Measurements from ENCODE around the gene RPN2.

The RPN2 gene

DNA sequence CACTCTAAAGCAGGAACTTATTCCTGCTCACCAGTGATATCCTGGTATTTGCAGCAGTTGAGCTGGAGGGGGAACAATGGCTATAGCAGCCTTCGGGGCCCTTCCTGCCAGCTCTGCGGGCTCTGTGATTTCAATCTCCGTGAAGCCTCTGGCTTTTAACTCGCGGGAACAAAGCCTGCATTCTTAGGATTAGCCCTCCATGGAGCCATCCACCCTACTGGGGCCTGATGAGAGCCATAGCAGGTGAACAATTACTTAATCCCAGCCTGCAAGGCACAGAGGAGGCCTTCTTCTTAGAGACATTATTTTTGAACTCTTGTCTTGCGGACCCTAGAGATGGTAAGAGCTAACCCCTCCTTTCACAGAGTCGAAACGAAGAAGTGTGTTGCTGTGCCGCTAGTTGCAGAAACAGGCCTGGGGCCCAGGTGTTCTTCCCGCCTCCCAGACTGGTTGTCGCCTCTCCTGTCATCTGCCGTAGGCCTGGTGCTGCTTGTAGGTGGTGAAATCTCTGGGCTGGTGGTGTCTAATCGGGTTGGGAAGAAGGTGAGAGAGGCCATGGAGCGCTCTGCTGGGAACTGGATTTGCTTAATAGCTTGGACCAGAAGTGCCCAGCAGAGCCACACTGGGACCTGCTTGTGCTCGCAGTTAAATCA is 72.8 kb downstream of the RPN2 start:
- H3K4me1 ChIP-seq (ENCODE audit: control insufficient read depth, insufficient read depth, low read length): no peaks in the 10 kb centered on the region
- no peak overlapping the region for H3K27ac ChIP-seq (ENCODE audit: low read length)
- no peaks in the 10 kb centered on the region for H3K36me3 ChIP-seq (ENCODE audit: control insufficient read depth in 2 of 2, insufficient read depth in 2 of 2, low read length in 2 of 2)
- no peak overlapping the region for H3K4me3 ChIP-seq (ENCODE audit: low read length in 2 of 2)
- H3K9ac ChIP-seq (ENCODE audit: low read length in 2 of 2): no peak overlapping the region
- no peaks in the 10 kb centered on the region for H3K27me3 ChIP-seq (ENCODE audit: control insufficient read depth in 1 of 2, insufficient read depth in 2 of 2, low read length in 2 of 2)
- no peaks in the 10 kb centered on the region for H3K9me3 ChIP-seq (ENCODE audit: control insufficient read depth in 2 of 2, low read length in 2 of 2)

DNA sequence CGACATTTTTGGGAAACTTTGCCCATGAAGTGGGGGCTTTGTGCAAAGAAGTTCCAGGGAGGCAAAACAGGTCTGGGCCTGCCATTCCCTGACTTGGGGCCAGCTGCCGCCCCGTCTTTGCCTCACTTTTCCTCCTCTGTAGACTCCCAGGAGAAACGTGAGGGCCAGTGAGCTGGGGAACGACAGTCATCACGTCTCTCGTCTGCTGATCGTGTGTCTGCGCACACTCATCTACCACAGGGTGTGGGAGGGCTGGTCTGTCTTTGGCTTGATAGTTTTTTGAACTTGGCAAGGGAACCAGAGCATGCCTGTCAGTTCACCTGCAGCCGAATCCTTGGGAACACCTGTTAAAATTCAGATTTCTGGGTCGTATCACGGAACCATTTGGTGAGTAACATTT is 74.0 kb downstream of the RPN2 start:
- Histone ChIP-seq H3K4me3 (ENCODE audit: low read length in 2 of 2) (no peak overlapping the region), H3K36me3 (ENCODE audit: control insufficient read depth in 2 of 2, insufficient read depth in 2 of 2, low read length in 2 of 2) (no peaks in the 10 kb centered on the region), H3K4me1 (ENCODE audit: control insufficient read depth, insufficient read depth, low read length) (no peaks in the 10 kb centered on the region), H3K27ac (ENCODE audit: low read length) (no peak overlapping the region), H3K9me3 (ENCODE audit: control insufficient read depth in 2 of 2, low read length in 2 of 2) (no peaks in the 10 kb centered on the region), H3K9ac (ENCODE audit: low read length in 2 of 2) (no peak overlapping the region), H3K27me3 (ENCODE audit: control insufficient read depth in 1 of 2, insufficient read depth in 2 of 2, low read length in 2 of 2) (no peaks in the 10 kb centered on the region)

- Histone ChIP-seq H3K27ac (ENCODE audit: low read length) (no peak overlapping the region), H3K36me3 (ENCODE audit: control insufficient read depth in 2 of 2, insufficient read depth in 2 of 2, low read length in 2 of 2) (no peaks in the 10 kb centered on the region), H3K4me3 (ENCODE audit: low read length in 2 of 2) (no peak overlapping the region), H3K9me3 (ENCODE audit: control insufficient read depth in 2 of 2, low read length in 2 of 2) (no peaks in the 10 kb centered on the region), H3K9ac (ENCODE audit: low read length in 2 of 2) (no peak overlapping the region), H3K4me1 (ENCODE audit: control insufficient read depth, insufficient read depth, low read length) (no peaks in the 10 kb centered on the region), H3K27me3 (ENCODE audit: control insufficient read depth in 1 of 2, insufficient read depth in 2 of 2, low read length in 2 of 2) (no peaks in the 10 kb centered on the region)
Measured at GRCh38 chr20:37254114-37254878, 75.2 kb downstream of the RPN2 start.

GRCh38 chr20:37256286-37256685 is 77.2 kb downstream of the RPN2 start:
- no peak overlapping the region for H3K4me3 ChIP-seq (ENCODE audit: low read length in 2 of 2)
- H3K27me3 ChIP-seq (ENCODE audit: control insufficient read depth in 1 of 2, insufficient read depth in 2 of 2, low read length in 2 of 2): no peaks in the 10 kb centered on the region
- H3K27ac ChIP-seq (ENCODE audit: low read length): no peak overlapping the region
- no peaks in the 10 kb centered on the region for H3K4me1 ChIP-seq (ENCODE audit: control insufficient read depth, insufficient read depth, low read length)
- H3K9me3 ChIP-seq (ENCODE audit: control insufficient read depth in 2 of 2, low read length in 2 of 2): no peaks in the 10 kb centered on the region
- H3K9ac ChIP-seq (ENCODE audit: low read length in 2 of 2): no peak overlapping the region
- H3K36me3 ChIP-seq (ENCODE audit: control insufficient read depth in 2 of 2, insufficient read depth in 2 of 2, low read length in 2 of 2): no peaks in the 10 kb centered on the region

GRCh38 chr20:37257530-37257929 is 78.4 kb downstream of the RPN2 start:
- Histone ChIP-seq H3K36me3 (ENCODE audit: control insufficient read depth in 2 of 2, insufficient read depth in 2 of 2, low read length in 2 of 2) (no peaks in the 10 kb centered on the region), H3K9ac (ENCODE audit: low read length in 2 of 2) (no peak overlapping the region), H3K4me1 (ENCODE audit: control insufficient read depth, insufficient read depth, low read length) (no peaks in the 10 kb centered on the region), H3K27me3 (ENCODE audit: control insufficient read depth in 1 of 2, insufficient read depth in 2 of 2, low read length in 2 of 2) (no peaks in the 10 kb centered on the region), H3K9me3 (ENCODE audit: control insufficient read depth in 2 of 2, low read length in 2 of 2) (no peaks in the 10 kb centered on the region), H3K27ac (ENCODE audit: low read length) (no peak overlapping the region), H3K4me3 (ENCODE audit: low read length in 2 of 2) (no peak overlapping the region)

GRCh38 chr20:37257988-37258387 is 78.9 kb downstream of the RPN2 start:
- no peaks in the 10 kb centered on the region for H3K9me3 ChIP-seq (ENCODE audit: control insufficient read depth in 2 of 2, low read length in 2 of 2)
- no peak overlapping the region for H3K27ac ChIP-seq (ENCODE audit: low read length)
- no peak overlapping the region for H3K4me3 ChIP-seq (ENCODE audit: low read length in 2 of 2)
- H3K9ac ChIP-seq (ENCODE audit: low read length in 2 of 2): no peak overlapping the region
- no peaks in the 10 kb centered on the region for H3K4me1 ChIP-seq (ENCODE audit: control insufficient read depth, insufficient read depth, low read length)
- no peaks in the 10 kb centered on the region for H3K27me3 ChIP-seq (ENCODE audit: control insufficient read depth in 1 of 2, insufficient read depth in 2 of 2, low read length in 2 of 2)
- no peaks in the 10 kb centered on the region for H3K36me3 ChIP-seq (ENCODE audit: control insufficient read depth in 2 of 2, insufficient read depth in 2 of 2, low read length in 2 of 2)

GRCh38 chr20:37259031-37259430 is 79.9 kb downstream of the RPN2 start:
- Histone ChIP-seq H3K4me3 (ENCODE audit: low read length in 2 of 2) (no peak overlapping the region), H3K9me3 (ENCODE audit: control insufficient read depth in 2 of 2, low read length in 2 of 2) (no peaks in the 10 kb centered on the region), H3K36me3 (ENCODE audit: control insufficient read depth in 2 of 2, insufficient read depth in 2 of 2, low read length in 2 of 2) (no peaks in the 10 kb centered on the region), H3K27ac (ENCODE audit: low read length) (no peak overlapping the region), H3K4me1 (ENCODE audit: control insufficient read depth, insufficient read depth, low read length) (peaks cover 2% of the 10 kb centered on the region), H3K27me3 (ENCODE audit: control insufficient read depth in 1 of 2, insufficient read depth in 2 of 2, low read length in 2 of 2) (no peaks in the 10 kb centered on the region), H3K9ac (ENCODE audit: low read length in 2 of 2) (no peak overlapping the region)

GRCh38 chr20:37259865-37260264 is 80.7 kb downstream of the RPN2 start:
- Histone ChIP-seq H3K27me3 (ENCODE audit: control insufficient read depth in 1 of 2, insufficient read depth in 2 of 2, low read length in 2 of 2) (no peaks in the 10 kb centered on the region), H3K4me1 (ENCODE audit: control insufficient read depth, insufficient read depth, low read length) (peaks cover 2% of the 10 kb centered on the region), H3K9ac (ENCODE audit: low read length in 2 of 2) (no peak overlapping the region), H3K4me3 (ENCODE audit: low read length in 2 of 2) (no peak overlapping the region), H3K9me3 (ENCODE audit: control insufficient read depth in 2 of 2, low read length in 2 of 2) (no peaks in the 10 kb centered on the region), H3K36me3 (ENCODE audit: control insufficient read depth in 2 of 2, insufficient read depth in 2 of 2, low read length in 2 of 2) (no peaks in the 10 kb centered on the region), H3K27ac (ENCODE audit: low read length) (no peak overlapping the region)

GRCh38 chr20:37260923-37261322 is 81.8 kb downstream of the RPN2 start:
- Histone ChIP-seq H3K36me3 (ENCODE audit: control insufficient read depth in 2 of 2, insufficient read depth in 2 of 2, low read length in 2 of 2) (no peaks in the 10 kb centered on the region), H3K27me3 (ENCODE audit: control insufficient read depth in 1 of 2, insufficient read depth in 2 of 2, low read length in 2 of 2) (no peaks in the 10 kb centered on the region), H3K9ac (ENCODE audit: low read length in 2 of 2) (no peak overlapping the region), H3K27ac (ENCODE audit: low read length) (no peak overlapping the region), H3K4me1 (ENCODE audit: control insufficient read depth, insufficient read depth, low read length) (peaks cover 2% of the 10 kb centered on the region), H3K9me3 (ENCODE audit: control insufficient read depth in 2 of 2, low read length in 2 of 2) (no peaks in the 10 kb centered on the region), H3K4me3 (ENCODE audit: low read length in 2 of 2) (no peak overlapping the region)

- peaks cover 2% of the 10 kb centered on the region for H3K4me1 ChIP-seq (ENCODE audit: control insufficient read depth, insufficient read depth, low read length)
- no peaks in the 10 kb centered on the region for H3K9me3 ChIP-seq (ENCODE audit: control insufficient read depth in 2 of 2, low read length in 2 of 2)
- no peaks in the 10 kb centered on the region for H3K36me3 ChIP-seq (ENCODE audit: control insufficient read depth in 2 of 2, insufficient read depth in 2 of 2, low read length in 2 of 2)
- no peaks in the 10 kb centered on the region for H3K27me3 ChIP-seq (ENCODE audit: control insufficient read depth in 1 of 2, insufficient read depth in 2 of 2, low read length in 2 of 2)
- no peak within 1 kb of the TSS for H3K4me3 ChIP-seq (ENCODE audit: low read length in 2 of 2)
- H3K9ac ChIP-seq (ENCODE audit: low read length in 2 of 2): no peak within 1 kb of the TSS
- no peak within 1 kb of the TSS for H3K27ac ChIP-seq (ENCODE audit: low read length)
Measured at GRCh38 chr20:37261714-37262113, 82.6 kb downstream of the RPN2 start, which contains the start of gene GHRH. TSS of gene GHRH (minus strand) at chr20:37261814. CDS start at chr20:37256889, 4,925 bp downstream.

DNA sequence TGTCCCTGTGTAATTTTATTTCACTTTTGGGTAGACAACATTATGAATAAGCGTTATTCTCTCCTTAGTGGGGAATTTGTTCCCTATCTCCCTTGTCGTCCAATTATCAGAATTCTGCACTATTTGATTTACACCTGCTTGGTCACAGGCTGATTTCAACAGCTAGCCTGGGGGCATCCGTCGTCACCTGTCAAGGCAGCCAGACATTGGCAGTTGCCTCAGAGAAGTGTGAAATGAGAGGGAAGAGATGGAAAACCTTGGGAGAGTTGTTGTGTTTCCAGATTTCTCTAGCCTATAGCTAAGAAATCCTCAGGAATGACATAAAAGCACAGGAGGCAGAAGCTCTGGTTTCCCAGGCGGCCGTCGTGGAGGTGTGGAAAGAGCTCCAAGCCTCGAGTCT is 83.4 kb downstream of the RPN2 start:
- Histone ChIP-seq H3K4me3 (ENCODE audit: low read length in 2 of 2) (no peak overlapping the region), H3K9me3 (ENCODE audit: control insufficient read depth in 2 of 2, low read length in 2 of 2) (no peaks in the 10 kb centered on the region), H3K36me3 (ENCODE audit: control insufficient read depth in 2 of 2, insufficient read depth in 2 of 2, low read length in 2 of 2) (no peaks in the 10 kb centered on the region), H3K27ac (ENCODE audit: low read length) (no peak overlapping the region), H3K27me3 (ENCODE audit: control insufficient read depth in 1 of 2, insufficient read depth in 2 of 2, low read length in 2 of 2) (no peaks in the 10 kb centered on the region), H3K4me1 (ENCODE audit: control insufficient read depth, insufficient read depth, low read length) (peaks cover 2% of the 10 kb centered on the region), H3K9ac (ENCODE audit: low read length in 2 of 2) (no peak overlapping the region)

All from stomach smooth muscle (tissue), 2 donors.